Measurements from ENCODE around the gene NFE2L3. TPM values are rescaled to one million over a fixed set of nuclear protein-coding genes. Genes with fewer than 3 reads are reported as not detected.

NFE2L3 gene
- total RNA-seq, 1 experiment from 2014 or later, result 8.5 TPM

GRCh38 chr7:26141077-26141476 is 10.9 kb upstream of the NFE2L3 start:
- intact Hi-C loops (cut with micrococcal nuclease; ENCODE audit: unreplicated experiment), result no loop called here
- TF ChIP-seq CTCF (conservative IDR thresholded peaks at IDR 0.05; ENCODE audit: low read depth, low read length) (no peak), EZH2 (IDR thresholded peaks at IDR 0.05; ENCODE audit: borderline replicate concordance, low read depth, low read length, poor library complexity, severe bottlenecking) (no peak)
- POLR2A ChIA-PET (ENCODE audit: low non-redundant PET), result no interaction called here
- Histone ChIP-seq H3K4me1 (ENCODE audit: insufficient read depth, low read length, poor library complexity, severe bottlenecking) (peaks cover 21% of the 10 kb centered on the region), H3K36me3 (ENCODE audit: insufficient read depth, low read length, poor library complexity, severe bottlenecking) (no peaks in the 10 kb centered on the region), H3K27ac (ENCODE audit: low read depth, low read length, poor library complexity, severe bottlenecking) (no peak overlapping the region), H3K9me3 (ENCODE audit: low read depth, low read length, poor library complexity, severe bottlenecking) (no peaks in the 10 kb centered on the region), H3K27me3 (replicated peaks; ENCODE audit: insufficient read depth, low read depth, low read length, poor library complexity) (no peaks in the 10 kb centered on the region), H3K4me3 (ENCODE audit: low read depth, low read length, poor library complexity, severe bottlenecking) (no peak overlapping the region)
- BruUV-seq (replicated peaks), result no TSS peak
- no peak for DNase-seq (ENCODE audit: low spot score)
- CTCF ChIA-PET, result no interaction called here

GRCh38 chr7:26143298-26144048 is 8.5 kb upstream of the NFE2L3 start:
- ChIA-PET POLR2A (ENCODE audit: low non-redundant PET) (no interaction called here), CTCF (no interaction called here)
- TF ChIP-seq CTCF (conservative IDR thresholded peaks at IDR 0.05; ENCODE audit: low read depth, low read length) (no peak), EZH2 (IDR thresholded peaks at IDR 0.05; ENCODE audit: borderline replicate concordance, low read depth, low read length, poor library complexity, severe bottlenecking) (no peak)
- no peak for DNase-seq (ENCODE audit: low spot score)
- no peaks in the 10 kb centered on the region for H3K36me3 ChIP-seq (ENCODE audit: insufficient read depth, low read length, poor library complexity, severe bottlenecking)
- BruUV-seq (replicated peaks), result no TSS peak
- no peaks in the 10 kb centered on the region for H3K9me3 ChIP-seq (ENCODE audit: low read depth, low read length, poor library complexity, severe bottlenecking)
- intact Hi-C loops (cut with micrococcal nuclease; ENCODE audit: unreplicated experiment), result no loop called here
- no peak overlapping the region for H3K27ac ChIP-seq (ENCODE audit: low read depth, low read length, poor library complexity, severe bottlenecking)
- H3K4me1 ChIP-seq (ENCODE audit: insufficient read depth, low read length, poor library complexity, severe bottlenecking), result peaks cover 9% of the 10 kb centered on the region
- no peaks in the 10 kb centered on the region for H3K27me3 ChIP-seq (replicated peaks; ENCODE audit: insufficient read depth, low read depth, low read length, poor library complexity)
- H3K4me3 ChIP-seq (ENCODE audit: low read depth, low read length, poor library complexity, severe bottlenecking), result no peak overlapping the region

- TF ChIP-seq EZH2 (IDR thresholded peaks at IDR 0.05; ENCODE audit: borderline replicate concordance, low read depth, low read length, poor library complexity, severe bottlenecking), result no peak
- no peak for TF ChIP-seq CTCF (conservative IDR thresholded peaks at IDR 0.05; ENCODE audit: low read depth, low read length)
- H3K27ac ChIP-seq (ENCODE audit: low read depth, low read length, poor library complexity, severe bottlenecking), result no peak overlapping the region
- peaks cover 9% of the 10 kb centered on the region for H3K4me1 ChIP-seq (ENCODE audit: insufficient read depth, low read length, poor library complexity, severe bottlenecking)
- ChIA-PET CTCF (no interaction called here), POLR2A (ENCODE audit: low non-redundant PET) (interaction anchor here (0.6 to 0.7 kb wide), 2 partner anchors 37 to 251 kb away, joined by 3 to 6 read pairs; no protein-coding TSS in a partner anchor)
- H3K4me3 ChIP-seq (ENCODE audit: low read depth, low read length, poor library complexity, severe bottlenecking), result no peak overlapping the region
- H3K9me3 ChIP-seq (ENCODE audit: low read depth, low read length, poor library complexity, severe bottlenecking), result no peaks in the 10 kb centered on the region
- no TSS peak for BruUV-seq (replicated peaks)
- no peaks in the 10 kb centered on the region for H3K36me3 ChIP-seq (ENCODE audit: insufficient read depth, low read length, poor library complexity, severe bottlenecking)
- intact Hi-C loops (cut with micrococcal nuclease; ENCODE audit: unreplicated experiment), result no loop called here
- peak; percentile 37 for DNase-seq (ENCODE audit: low spot score)
- H3K27me3 ChIP-seq (replicated peaks; ENCODE audit: insufficient read depth, low read depth, low read length, poor library complexity), result no peaks in the 10 kb centered on the region
These were observed 7.6 kb upstream of the NFE2L3 start for GRCh38 chr7:26144184-26145080.

Data from A673 (cell line).